ENCODE results near the gene SLCO4C1.
A peak's percentile ranks its signal among the peaks of the same experiment; 100 is the strongest.
"Not testable (repeated sequence)": the region's sequence is repeated elsewhere in the genome, so short reads cannot be mapped to it uniquely, and the experiment has no call there.

Gene SLCO4C1, protein sequence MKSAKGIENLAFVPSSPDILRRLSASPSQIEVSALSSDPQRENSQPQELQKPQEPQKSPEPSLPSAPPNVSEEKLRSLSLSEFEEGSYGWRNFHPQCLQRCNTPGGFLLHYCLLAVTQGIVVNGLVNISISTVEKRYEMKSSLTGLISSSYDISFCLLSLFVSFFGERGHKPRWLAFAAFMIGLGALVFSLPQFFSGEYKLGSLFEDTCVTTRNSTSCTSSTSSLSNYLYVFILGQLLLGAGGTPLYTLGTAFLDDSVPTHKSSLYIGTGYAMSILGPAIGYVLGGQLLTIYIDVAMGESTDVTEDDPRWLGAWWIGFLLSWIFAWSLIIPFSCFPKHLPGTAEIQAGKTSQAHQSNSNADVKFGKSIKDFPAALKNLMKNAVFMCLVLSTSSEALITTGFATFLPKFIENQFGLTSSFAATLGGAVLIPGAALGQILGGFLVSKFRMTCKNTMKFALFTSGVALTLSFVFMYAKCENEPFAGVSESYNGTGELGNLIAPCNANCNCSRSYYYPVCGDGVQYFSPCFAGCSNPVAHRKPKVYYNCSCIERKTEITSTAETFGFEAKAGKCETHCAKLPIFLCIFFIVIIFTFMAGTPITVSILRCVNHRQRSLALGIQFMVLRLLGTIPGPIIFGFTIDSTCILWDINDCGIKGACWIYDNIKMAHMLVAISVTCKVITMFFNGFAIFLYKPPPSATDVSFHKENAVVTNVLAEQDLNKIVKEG

GRCh38 chr5:102296178-102296817 lies at the start of gene SLCO4C1:
Gene SLCO4C1 (minus strand): TSS chr5:102296284. CDS start chr5:102296262, 22 bp downstream.
- peak; percentile 56 for DNase-seq

DNA sequence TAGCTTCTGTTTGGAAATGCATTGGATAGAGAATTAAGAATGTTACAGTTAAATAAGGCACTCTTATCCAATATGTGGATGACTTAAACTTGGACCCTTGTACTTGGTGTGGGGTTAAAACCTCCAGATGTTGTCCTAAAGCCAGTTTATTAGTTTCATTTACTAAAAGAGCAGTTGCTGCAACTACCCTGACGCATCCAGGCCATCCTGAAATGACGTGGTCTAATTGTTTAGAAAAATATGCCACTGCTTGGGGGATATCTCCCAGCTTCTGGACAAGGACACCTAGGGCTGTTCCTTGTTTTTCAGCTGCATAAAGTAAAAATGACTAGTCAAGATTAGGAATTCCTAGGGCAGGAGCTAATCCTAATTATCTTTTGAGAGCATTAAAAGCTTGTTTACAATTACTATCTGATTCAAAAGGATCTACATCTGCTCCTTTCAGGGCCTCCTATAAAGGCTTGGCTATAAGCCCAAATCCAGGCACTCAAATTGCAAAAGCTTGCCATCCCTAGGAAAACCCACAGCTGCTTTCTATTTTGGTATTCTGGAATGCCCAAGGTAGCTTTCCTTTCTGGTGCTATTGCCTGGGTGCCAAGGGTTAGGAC lies 45.7 kb upstream of the SLCO4C1 start:
- DNase-seq, result no peak

DNA sequence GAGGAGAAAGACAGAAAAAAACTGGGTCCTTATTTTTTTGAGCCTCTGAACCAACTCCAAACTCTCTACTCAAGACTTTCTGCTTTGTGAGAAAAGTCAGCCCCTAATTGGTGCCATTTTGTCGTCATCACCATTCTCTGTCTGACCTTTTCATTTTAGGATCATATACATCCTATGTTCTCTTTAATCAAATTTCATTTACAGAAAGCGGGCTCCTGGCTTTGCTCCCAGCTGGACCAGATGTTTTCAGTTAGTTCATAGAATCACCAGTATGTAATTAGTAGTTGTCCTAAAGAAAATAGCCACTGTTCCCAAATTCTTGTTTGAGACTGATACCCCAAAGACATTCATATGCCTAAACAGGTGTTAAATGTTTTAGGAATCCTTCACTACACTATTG lies 28.6 kb upstream of the SLCO4C1 start:
- DNase-seq, result no peak

GRCh38 chr5:102318801-102319200 lies 22.7 kb upstream of the SLCO4C1 start:
- DNase-seq, result not testable (repeated sequence)

DNA sequence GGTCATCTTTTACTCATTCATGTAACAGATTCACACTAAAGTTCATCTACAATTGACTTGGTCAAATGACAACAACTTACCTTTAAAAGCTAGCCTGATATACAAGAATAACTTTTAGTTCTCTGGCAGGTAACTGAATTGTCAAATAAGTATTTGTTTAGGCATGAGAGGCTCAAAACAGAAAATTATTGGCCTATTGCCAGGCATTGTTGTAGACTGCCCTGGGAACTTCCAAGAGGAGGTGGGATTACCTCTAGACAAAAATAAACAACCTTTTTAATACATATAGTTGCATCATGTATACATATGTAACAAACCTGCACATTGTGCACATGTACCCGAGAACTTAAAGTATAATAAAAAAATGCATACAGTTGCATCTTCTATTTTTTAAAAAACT lies 18.2 kb upstream of the SLCO4C1 start:
- no peak for DNase-seq

DNA sequence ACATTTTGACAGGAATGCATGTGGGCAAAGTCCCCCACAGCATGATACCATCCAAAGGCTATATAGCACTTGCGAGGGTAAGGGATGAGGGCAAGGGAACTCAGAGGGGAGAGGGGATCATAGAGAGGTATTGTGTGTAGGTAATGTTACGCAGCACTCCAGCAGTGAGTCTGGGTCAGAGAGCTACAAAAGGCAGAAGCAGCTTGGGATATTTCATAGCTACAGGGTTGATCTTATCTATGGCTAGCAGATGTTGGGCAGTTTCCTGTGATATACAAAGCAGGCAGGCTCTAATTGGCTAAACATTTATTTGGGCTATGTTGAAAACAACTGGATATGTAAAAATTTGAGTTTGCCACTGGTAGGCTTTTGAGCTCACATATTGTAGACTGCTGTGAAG lies 17.8 kb upstream of the SLCO4C1 start:
- DNase-seq, result no peak

DNA sequence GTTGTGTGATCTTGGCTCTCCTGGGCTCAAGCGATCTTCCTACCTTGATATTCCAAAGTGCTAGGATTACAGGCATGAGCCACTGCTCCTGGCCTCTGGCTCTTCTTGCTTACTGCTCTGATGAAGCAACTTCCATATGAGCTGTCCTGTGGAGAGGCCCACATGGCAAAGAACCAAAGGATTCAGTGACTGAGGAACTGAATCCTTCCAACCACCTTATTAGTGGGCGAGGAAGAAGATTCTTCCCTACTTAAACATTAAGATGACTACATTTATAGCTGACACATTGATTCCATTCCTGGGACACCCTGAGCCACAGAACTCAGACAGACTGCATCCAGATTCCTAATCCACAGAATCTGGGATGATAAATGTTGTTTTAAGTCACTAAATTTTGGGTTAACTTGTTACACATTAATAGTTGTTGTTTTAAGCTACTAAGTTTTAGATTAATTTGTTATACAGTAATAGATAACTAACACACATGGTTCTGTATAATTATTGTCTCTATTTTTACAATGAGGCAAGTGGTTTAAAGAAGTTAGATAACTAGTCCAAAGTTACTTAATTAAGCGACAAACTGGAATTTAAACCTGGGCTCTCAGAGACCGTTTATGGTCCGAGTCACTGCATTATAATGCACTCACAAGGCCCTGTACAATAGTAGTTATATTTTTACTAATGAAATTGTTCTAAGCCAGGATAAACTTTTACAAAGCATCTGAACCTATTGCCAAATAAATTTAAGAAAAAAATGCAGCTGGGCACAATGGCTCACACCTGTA lies 16.7 kb upstream of the SLCO4C1 start:
- no peak for DNase-seq

GRCh38 chr5:102309586-102309985 lies 13.5 kb upstream of the SLCO4C1 start:
- no peak for DNase-seq

GRCh38 chr5:102307232-102307631 lies 11.1 kb upstream of the SLCO4C1 start:
- no peak for DNase-seq

GRCh38 chr5:102306121-102306520 lies 10.0 kb upstream of the SLCO4C1 start:
- DNase-seq, result no peak

- DNase-seq, result no peak
These were observed 428 bp downstream of the SLCO4C1 start for GRCh38 chr5:102295534-102296177.

DNA sequence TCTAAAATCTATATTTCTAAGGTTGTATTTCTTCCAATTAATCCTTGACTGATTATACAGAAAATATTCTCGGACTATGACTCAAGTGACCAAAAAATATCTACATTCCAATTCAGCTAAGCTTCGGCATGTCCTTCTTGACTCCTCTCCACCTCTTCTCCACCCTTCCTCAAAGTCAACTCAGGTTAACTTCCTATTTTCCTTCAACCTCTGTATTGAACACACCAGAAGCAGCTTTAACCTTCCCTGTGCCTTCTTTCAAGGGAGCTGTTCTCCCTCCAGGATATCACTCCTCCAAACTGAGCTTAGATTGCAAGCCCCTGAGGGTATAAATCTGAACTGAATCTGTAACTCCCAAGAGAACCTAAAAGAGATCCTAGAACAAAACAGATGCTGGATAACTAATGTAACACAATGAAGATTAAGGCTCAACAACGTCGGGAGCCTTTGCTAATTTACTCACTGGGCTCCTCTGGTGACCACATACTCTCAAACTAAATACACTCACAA lies 1.1 kb downstream of the SLCO4C1 start:
- no peak for DNase-seq

DNA sequence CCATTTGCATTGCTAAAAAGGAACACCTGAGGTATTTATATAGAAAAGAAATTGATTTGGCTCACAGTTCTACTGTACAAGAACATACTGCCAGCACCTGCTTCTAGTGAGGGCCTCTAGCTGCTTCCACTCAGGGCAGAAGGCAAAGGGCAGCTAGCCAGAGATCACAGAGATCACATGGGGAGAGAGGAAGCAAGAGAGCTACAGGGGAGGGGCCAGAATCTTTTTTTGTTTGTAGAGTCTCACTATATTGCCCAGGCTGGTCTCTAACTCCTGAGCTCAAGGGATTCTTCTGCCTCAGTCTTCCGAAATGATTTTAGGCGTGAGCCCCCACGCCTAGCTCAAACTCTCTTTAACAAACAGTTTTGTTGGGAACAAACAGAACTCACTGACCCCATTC lies 6.1 kb downstream of the SLCO4C1 start:
- DNase-seq, result no peak

- DNase-seq, result no peak
These were observed 6.7 kb downstream of the SLCO4C1 start for GRCh38 chr5:102289251-102289899.

DNA sequence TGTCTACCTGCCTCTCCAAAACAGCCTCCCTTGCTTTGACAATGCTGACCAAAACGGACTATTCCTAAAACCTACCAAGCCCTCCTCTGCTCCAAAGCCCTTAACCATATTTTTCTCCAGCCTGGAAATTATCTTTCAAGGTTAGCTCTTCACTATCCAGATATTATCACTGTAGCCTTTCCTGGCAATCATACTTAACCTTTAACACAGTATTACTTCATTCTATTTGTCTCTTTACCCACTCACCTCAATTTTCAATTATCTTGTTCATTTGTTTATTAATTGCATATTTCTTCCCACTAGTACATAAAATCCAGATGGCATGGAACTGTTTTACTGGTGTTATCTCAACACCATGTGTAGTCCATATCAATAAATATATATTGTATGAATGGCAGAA lies 7.5 kb downstream of the SLCO4C1 start:
- no peak for DNase-seq

DNA sequence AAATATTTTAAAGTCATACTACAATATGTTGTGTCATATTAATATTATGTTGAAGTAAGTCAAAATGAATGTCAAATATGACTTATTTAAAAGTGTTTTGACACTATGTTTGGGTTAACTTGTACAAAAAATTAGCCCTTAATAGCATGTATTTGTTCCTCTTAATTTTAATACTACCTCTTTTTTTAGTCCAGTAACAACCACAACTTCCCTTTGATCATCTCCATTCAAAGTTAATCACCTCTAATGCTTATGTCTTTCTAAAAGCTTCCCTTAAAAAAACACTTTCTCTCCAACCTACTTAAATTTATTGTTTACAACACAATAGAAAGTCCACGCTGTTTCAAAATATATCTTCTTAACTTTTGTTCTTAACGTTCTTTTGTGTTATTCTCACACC lies 9.6 kb downstream of the SLCO4C1 start:
- no peak for DNase-seq

DNA sequence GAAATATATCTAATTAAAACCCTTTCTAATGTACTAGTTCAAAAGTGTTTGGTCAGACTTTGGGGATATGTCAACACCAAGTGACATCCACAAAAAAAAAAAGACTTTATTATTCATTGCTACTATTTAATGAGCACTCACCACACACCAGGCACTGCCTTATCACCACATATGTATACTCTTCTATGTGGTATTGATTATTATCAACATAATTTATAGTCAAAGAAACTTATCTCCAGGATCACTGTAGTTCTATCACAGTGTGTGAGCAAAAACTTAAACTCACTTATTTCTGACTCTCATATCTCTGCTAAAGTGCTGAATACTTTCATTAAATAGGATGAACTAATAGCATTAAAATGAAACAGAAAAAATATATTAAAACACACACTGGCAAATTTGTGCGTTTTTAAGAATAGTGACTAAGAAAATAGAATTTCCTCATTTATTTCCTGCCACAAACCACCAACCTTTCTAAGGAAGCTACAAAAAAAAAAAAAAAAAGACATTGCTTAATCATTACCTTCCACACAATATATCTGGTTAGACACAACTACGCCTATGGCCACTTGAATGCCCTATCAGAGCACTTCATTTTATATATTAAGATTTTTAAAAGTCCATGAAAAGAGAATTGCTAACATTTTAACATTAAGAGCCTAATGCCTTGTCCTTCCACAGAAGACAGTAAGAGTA lies 12.8 kb downstream of the SLCO4C1 start:
- DNase-seq, result no peak

GRCh38 chr5:102279711-102280110 lies 16.4 kb downstream of the SLCO4C1 start:
- DNase-seq, result no peak

- DNase-seq, result no peak
These were observed 17.9 kb downstream of the SLCO4C1 start for GRCh38 chr5:102278231-102278630.

DNA sequence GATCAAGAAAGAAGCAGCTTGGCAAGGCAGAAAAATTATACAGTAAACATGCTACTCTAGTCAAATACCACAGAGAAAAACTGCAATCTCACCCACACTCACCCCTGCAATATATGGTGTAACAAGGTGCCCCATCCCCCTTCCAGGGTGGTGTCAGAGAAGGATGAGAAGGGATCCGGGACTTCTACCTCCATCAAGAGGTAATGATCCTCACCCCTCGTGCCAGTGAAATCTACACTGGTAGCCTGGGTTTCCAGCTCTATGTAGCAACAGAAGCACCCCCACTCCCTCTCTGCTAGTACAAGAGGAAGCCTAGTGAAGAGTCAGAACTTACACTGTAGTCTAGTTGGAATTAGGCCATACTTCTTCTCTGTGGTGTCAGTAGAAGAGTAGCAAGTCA lies 18.9 kb downstream of the SLCO4C1 start:
- DNase-seq, result no peak

GRCh38 chr5:102271759-102272158 lies 24.3 kb downstream of the SLCO4C1 start:
- DNase-seq, result no peak

All from activated effector memory CD4-positive, alpha-beta T cell treated with Interleukin-2 at 50 U/mL for 16 hours (primary cell).